ENCODE results near the gene ATP6V1F.
A peak's percentile ranks its signal among the peaks of the same experiment; 100 is the strongest.

The ATP6V1F gene

DNA sequence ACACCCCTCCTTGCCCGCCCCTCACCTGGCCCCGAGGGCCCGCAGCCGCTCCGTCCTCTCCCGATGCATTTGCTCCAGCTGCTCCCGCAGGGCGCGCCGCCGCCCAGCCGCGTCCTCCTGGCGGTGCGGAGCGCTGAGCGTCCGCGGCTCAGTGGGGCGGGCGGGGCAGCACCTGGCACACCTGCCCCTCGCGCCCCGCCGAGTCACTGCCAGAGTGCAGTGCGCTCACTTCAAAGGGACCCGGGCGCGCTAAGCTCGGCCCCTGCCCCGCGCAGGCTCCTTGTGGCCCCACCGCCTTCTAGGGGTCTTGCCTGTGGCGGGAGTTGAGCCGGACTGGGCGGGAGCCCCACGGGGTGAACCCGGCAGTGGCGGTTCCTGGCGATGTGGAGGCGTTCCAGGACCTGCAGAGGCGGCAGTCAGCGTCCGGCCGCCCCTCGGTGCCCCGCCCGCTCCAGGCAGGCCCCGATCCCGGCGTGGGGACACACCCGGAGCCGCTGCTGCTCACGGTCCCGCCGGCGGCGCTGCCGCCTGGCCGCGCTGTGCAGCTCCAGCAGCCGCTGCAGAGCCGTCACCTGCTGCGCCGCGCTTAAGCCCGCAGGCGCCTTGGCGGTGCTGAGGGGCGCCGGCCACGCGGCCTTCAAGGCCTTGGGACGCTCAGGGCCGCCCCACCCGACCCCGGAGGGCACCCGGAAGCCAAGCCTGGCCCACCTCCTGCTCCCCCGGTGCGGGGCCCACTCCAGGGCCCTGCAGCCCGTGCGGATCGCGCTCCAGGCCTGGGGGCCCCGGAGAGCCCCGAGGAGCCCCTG lies 6.7 kb downstream of the ATP6V1F start:
- DNase-seq, result peak; percentile 25

GRCh38 chr7:128869944-128870285 lies 7.3 kb downstream of the ATP6V1F start:
- DNase-seq, result no peak

DNA sequence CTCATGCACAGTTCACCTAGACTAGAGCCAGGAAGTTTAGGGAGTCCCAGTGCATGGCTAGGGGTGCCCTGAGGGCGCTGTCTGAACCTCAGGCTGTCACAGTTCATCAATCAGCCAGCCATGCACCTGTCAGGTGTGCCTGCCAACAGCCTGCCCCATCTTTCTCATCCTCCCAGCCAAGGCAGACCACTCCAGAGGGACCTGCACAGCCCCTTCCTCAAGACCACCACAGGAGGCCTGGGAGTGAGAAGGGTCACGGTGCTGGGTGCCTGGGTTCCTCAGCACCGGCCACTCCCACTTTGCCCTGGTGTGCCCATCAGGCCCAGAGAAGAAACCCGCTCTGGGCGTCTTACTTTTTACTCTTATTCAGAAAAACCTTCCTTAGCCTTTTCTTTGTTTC lies 8.4 kb downstream of the ATP6V1F start:
- DNase-seq, result no peak

DNA sequence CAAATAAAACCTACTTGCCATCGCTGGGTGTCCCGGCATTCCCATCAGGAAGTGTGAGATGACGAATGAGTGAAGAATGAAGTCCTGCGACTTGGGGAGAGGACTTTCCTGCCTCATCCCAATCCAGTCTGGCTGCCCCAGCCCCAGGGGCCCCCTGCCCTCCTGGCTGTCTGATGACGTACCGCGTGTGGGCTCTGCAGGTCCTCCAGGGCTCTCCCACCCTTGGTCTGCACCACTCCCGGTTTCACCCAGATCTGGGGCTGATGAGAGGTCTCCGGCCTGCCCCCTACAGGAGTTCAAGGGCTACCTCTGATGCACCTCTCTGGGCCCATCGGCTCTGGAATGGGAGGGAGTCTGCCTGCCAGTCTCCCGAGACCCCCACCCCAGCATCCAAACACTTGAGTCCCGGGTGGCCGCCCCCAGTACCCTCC lies 9.8 kb downstream of the ATP6V1F start:
- no peak for DNase-seq

DNA sequence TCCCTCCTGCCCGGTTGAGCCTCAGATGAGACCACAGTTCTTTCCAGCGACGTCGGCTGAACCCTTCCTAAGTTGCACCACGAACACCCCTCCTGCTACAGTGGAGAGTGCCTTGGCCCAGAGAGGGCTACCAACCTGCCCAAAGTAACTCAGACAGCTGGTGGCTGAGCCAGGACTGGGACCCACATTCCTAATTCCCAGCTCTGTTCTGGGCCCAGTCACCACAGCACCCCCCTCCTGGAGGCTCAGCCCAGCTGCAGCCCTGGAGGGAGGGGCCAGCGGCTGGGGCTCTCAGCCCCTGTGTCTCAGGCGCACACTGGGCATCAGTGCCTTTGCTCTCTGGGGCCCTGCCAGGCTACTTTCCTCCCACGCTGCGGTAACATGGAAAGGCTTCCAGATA lies 10.6 kb downstream of the ATP6V1F start:
- no peak for DNase-seq

DNA sequence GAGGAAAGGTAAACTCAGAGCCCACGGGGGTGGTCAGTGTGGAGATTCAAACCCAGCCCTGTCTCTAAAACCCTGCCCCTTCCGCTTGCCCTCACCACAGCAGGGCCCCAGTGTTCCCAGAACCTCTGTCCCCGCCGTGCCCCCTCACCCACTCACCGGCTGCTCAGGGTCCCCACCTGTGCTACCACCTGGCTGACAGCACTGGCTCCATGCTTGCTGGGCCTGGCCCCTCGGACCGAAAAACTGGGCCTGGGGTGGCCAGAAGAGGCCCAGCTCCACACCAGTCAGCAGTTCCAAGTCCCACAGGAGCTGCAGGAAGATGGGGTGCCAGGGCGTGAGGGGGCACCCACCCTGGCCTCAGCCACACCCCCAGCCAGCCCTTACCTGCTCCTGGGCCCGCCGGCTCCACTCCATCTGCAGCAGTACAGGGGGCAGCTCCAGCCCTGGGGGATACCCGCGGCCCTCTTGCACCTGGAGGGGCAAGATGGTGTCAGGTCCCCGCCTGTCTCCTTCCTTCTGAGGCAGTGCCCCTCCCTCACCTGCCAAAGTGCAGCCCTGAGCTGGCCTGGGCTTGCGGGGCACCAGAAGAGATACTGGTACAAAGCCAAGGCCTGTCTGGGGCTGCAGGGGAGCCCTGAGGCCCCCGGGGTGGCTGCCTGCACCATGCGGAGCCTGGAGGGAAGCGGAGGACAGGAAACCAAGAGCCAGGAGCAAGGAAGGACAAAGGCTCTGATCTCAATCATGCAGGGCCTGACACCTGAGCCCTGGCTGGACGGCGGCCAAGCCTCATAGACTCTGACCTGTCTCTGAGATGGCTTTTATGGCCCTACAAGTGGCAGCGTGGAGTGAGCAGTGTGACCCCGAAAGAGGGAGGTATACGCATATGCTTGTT lies 11.7 kb downstream of the ATP6V1F start:
- DNase-seq, result peak; percentile 81

DNA sequence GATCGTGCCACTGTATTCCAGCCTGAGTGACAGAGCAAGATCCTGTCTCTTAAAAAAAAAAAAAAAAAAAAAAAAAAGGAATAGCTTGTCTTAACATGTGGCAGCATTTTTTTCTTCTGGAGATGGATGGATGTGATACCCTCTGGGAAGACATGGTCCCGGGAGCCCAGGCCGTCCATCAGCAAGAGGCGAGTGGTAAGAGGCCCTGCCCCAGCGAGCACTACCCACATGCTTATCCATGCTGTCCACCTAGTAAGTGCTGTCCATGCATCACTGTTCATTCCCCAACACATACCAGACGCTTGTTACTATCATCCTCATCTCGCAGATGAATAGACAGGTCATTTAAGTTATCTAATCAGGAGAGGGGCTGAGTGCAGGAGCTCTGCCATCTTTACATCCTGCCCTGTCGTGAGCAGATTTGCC lies 12.9 kb downstream of the ATP6V1F start:
- DNase-seq, result no peak

DNA sequence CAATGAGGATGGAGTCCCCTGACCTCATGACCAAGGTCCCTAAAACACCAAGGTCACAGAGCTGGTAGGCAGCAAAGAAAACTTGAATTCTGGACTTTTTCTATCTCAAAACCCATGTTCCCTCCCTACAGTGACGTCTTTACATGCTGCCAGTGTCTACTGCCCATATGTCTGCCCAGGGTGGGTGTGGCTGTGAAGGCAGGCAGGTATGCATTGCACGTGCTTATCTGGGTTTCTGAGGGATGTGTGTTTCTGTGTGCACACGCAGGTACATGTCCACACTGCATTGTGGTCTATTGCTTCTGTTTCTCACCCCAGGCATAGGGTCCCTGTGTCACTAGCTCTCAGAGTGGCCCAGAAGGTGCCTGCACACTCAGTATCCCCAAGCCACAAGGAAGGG lies 13.5 kb downstream of the ATP6V1F start:
- no peak for DNase-seq

GRCh38 chr7:128876586-128876977 lies 13.9 kb downstream of the ATP6V1F start:
- DNase-seq, result no peak

DNA sequence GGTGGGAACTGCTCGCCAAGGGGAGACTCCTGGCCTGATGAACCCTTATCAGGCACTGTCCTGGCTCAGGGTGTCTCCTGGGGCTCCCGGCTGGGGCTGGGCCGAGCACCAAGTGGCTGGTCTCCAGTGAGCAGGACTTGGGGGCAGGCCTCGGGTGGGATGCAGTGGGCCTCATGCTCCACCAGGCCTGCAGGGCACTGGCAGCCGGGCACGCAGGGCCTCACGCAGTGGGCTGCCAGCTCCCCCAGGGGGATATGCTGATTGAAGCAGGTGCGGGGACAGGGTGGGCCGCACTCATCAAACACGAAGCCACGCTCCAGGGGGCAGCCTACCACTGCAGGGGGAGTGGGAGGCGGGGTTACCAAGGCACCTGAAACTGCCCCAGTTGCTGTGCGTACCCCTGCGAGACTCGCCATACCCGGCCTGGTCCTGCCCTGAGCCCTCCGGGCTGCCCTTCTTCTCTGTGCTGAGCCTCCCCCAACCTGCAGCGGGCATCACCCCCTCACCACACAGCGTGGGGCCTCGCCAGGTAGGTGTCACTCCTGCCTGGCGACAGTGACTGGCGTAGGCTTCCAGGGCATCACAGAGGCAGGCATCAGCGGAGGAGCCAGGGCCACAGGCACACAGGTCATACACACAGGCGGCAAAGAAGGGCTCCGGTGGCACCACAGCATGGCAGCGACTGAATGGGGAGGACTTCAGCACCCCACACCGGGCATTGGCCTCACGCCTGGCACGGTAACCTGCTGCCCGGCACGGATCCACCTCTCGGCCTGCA lies 14.5 kb downstream of the ATP6V1F start:
- DNase-seq, result no peak

DNA sequence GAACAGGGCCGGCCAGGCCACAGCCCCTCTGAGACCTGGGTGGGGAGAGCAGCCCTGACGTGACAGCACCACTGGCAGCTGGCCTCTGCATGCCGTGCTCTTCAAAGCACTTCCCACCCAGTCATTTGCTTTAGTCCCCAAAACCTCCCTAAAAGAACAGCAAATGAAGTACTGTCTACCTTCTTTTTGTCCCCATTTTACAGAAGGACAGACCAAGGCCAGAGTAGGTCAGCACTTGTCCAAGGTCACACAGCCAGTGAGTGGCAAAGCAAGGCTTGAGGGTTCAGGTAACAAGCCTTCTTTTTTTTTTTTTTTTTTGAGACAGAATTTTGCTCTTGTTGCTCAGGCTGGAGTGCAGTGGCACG lies 15.1 kb downstream of the ATP6V1F start:
- DNase-seq, result no peak

- no peak for DNase-seq
These were observed 15.8 kb downstream of the ATP6V1F start for GRCh38 chr7:128878226-128879105.

GRCh38 chr7:128879461-128879938 lies 16.8 kb downstream of the ATP6V1F start:
- no peak for DNase-seq

DNA sequence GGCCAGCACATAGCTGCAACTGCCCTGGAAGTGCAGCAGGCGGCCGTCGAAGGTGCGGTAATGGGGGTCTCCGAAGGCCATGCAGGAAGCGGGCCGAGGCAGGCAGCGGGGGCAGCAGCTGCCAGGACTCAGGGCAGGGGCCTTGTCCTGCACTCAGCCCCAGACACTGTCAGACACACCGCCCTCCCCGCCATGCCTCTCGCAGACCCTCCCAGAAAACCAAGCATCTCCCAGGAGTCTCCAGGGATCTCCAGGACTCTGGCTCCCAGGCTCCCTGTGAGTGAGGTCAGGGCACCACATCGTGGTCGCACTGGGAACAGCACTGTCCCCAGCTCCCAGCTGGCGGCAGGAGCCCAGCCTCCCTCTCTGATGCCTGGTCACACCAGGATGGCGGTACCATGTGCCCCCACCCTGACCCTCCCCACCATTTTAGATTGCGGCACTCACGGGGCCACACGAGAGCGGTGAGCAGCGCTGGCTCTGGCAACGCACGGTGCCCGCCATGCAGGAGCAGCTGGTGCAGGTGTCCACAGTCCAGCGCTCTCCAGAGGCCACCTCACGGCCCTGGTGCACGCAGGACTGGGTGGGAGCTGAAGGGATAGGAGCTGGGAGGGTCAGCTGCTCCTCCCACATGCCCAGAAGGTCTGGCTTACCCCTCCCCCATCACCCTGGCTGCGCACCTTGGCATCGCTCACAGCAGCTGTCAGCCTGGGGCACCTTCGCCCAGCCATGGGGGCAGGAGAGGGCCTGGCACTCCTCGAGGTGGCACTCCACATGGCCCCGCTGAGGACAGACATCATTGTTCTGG lies 17.5 kb downstream of the ATP6V1F start:
- peak; percentile 60 for DNase-seq

DNA sequence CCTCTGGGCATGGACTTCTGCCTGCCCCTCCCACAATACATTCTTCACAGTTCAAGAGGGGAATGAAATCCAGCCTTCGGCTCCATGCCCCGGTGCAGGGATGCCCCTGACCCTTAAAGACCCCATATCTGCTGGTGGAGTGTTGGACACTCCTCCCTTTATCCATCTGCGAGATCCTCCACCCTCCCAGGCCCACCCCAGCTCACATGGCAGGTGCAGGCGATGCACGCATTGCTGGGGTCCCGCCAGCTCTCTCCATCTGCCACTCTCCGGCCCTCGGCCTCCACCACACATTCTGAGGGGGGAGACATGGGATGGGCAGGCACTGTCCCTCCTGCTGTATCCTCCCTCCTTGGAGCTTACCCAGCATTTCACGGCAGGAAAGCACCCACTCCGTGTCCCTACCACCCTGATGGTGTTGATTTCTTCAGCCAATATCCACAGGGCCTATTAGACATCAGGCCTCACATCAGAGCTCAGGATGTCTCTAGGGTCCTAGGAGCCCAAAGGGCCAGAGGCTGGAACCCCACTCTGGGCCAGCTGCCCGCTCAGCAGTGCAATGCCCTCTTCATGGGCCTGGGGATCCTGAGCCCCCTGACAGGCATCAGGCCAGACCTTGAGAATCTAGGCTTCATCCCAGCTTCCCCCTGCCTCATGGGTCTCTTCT lies 18.3 kb downstream of the ATP6V1F start:
- no peak for DNase-seq

DNA sequence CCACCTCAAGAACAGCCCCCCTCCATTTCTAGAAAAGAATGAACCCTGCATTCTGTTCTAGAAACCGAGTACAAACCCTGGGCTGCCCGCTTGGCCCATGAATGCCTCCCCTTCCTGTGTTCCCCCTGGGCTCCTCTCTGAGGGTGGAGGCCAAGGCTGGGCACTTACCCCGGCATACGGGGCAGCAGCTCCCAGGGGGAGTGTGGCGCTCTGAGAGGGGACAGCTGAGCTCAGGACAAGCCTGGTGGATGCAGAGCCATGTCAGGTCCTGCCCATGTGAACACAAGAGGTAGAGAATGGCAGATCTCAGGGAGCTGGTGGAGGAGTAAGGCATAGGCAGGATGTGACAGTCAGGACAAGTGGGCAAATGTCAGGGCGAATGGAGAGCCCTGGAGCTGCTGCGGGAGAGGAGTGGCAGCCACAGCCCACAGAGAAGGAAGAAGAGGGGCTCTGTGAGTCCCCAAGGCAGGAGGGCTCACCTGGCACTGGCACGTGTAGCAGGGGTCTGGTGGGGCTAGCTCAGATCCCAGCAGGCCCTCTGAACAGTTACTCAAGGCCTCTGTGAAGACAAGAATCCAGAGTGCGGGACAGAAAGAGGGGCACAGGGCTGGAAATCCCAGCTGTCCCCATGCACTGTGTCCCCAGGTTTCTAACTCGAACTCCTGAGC lies 18.9 kb downstream of the ATP6V1F start:
- DNase-seq, result no peak

DNA sequence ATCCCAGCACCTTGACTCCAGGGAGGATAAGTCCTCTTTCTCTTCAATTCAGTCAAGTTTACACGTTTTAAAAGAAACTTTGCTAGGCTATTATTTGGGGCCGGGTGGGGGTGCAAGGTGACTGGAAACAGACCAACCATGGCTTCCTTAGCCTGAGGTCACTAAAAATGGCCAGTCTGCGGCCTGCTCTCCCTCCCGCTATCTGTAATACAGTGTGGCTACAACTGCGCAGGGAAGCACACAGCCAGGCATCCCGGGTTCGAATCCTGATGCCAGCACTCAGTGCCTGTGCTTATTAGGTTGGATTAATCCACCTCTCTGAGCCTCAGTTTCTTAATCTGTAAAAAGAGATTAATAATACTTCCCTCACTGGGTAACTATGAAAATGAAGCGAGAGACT lies 19.5 kb downstream of the ATP6V1F start:
- no peak for DNase-seq

DNA sequence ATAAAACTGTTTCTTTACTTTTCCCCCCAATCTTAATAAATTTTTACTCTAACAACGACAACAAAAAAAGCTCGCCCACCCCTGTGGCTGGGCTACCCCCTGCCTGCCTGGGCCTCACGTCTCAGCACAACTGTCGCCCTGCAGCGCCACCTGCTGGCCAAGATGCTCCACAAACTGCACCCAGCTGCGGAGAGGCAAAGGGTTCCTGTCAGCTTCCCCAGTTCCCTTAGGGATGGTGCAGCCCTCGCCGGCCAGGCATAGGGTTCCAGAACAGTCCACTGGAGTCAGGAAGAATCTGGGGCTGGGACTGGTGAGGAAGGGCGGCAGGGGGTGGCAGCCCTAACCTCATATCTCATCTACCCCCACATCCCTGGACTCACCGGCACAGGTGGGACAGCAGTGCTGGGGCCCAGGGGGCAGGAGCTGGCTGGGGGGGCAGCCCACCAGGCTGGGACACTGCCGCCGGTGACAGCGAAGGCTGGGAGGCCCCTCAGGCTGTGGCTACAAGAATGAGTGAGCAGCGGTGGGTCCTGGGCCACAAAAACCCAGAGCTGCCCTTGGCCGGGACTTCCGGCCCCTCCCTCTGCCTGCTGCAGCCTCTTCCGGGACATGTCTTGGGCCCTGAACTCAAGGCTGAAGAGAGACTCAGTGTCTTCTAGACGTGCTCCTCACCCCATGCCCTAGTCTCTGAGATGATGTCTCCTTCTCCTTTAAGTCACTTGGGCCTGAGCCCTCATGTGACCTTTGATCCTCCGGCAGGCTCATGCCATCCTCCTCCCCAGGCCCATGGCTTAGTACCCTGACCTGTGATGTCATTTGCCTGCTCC lies 21.2 kb downstream of the ATP6V1F start:
- peak; percentile 11 for DNase-seq
